GM12875 (cell line): ENCODE measurements around the gene SEMA6D.

Source experiments
- H3K4me3 ChIP-seq: one replicate; pipeline ENCODE4 v1.5.1; 2011; ENCODE audit warnings: low read depth, low read length, control low read depth
- TF ChIP-seq, protein P1 (sequence below): IDR thresholded peaks from 2 replicates; pipeline ENCODE4 v1.5.1; 2011; ENCODE audit warnings: low read depth, mild to moderate bottlenecking, control low read depth, inconsistent platforms, low read length, moderate library complexity, borderline replicate concordance; ENCODE audit not compliant: insufficient read depth

Gene SEMA6D

DNA sequence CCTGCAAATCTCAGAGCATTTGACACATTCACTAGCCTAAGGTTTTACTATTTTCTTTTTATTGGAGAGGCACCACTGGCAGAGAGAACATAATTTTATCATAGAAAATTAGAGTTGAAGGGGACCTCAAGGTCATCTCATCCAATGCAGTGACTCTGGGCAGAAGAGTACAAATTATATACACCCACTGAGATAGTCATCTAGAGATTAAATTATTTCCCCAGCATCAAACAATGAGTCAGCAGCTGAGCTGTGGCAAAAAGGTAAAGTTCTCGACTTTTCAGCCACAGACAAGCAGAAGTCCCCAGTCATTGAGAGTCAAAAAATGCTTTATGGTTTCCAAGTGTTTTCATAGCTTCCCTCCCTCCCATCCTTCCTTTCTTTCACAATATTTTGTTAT, 39.3 kb upstream of the SEMA6D start:
- TF ChIP-seq, protein P1, sequence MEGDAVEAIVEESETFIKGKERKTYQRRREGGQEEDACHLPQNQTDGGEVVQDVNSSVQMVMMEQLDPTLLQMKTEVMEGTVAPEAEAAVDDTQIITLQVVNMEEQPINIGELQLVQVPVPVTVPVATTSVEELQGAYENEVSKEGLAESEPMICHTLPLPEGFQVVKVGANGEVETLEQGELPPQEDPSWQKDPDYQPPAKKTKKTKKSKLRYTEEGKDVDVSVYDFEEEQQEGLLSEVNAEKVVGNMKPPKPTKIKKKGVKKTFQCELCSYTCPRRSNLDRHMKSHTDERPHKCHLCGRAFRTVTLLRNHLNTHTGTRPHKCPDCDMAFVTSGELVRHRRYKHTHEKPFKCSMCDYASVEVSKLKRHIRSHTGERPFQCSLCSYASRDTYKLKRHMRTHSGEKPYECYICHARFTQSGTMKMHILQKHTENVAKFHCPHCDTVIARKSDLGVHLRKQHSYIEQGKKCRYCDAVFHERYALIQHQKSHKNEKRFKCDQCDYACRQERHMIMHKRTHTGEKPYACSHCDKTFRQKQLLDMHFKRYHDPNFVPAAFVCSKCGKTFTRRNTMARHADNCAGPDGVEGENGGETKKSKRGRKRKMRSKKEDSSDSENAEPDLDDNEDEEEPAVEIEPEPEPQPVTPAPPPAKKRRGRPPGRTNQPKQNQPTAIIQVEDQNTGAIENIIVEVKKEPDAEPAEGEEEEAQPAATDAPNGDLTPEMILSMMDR: no peak
- no peak overlapping the region for H3K4me3 ChIP-seq

DNA sequence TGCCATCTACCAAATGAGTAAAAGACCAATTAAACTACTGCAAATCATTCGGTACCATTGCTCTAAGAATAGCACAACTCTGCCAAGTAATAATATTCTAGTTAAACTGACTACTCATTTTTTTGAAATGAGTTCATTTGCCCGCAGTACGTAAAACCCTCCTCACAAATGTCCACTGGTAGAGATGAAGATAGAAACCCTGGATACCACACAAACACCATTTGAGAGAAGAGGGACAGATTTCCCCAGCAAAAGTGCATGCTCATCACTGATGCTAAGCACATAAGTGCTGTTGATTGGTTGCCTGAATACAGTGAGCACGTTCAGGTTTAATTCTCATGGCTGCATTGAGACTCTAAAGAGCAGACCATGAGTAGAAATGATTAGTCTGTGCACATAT, 34.6 kb upstream of the SEMA6D start:
- no peak overlapping the region for H3K4me3 ChIP-seq
- TF ChIP-seq, protein P1: no peak

DNA sequence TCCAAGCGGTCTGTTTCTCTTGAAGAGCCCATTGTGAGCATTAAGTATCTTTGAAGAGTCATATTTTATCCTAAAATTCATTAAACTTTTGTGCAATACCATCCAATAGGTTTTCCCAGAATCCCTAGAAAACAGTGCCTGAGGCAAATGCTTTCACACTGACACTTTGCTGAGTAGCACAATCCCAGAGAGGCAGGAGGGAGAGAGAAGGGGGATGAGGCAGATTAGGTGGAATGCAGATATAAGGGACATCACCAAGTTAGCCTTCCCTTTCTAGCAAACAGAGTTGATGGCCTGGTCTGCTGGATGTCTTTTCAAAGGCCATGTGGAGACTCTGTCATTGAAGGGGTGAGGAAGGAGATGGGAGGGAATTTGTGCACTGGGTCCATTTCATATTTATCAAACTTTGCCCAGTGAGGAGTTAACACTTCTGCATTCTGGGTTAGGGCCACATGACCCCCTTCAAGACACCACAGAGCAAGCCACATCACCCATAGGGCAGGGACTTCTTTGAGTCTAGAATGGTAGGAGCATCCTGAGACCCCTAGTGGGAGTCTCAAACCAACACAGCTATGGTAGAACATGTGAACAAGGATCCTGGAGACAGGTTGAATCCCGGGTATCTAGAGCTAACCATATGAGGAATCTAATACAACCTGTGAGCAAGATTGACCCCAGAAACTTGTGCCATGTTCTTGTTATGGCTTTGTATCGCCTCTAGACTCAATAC, 32.0 kb upstream of the SEMA6D start:
- TF ChIP-seq, protein P1: no peak
- no peak overlapping the region for H3K4me3 ChIP-seq

DNA sequence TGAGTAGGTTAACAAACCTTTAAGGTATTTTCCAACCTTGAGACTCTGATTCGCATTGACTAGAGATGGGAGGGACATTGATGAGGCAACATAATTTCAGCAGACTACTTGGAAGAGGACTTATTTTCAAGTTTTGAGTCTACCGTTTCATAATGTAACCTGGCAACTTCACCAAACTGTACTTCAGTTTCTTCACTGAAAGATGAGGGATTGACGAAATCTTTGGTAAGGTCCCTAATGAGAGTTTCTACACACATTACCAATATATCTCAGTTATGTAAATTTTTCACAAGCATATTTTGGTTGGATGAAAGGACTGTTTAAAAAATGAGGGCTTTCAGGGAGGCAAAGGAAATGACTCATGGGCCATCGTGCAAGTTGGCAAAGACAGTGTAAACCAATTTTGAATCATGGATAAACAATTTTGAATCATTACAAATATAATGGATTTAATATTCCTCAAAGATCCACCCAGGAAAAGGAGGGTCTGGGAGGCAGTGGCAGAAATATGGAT, 28.7 kb upstream of the SEMA6D start:
- TF ChIP-seq, protein P1: no peak
- no peak overlapping the region for H3K4me3 ChIP-seq

DNA sequence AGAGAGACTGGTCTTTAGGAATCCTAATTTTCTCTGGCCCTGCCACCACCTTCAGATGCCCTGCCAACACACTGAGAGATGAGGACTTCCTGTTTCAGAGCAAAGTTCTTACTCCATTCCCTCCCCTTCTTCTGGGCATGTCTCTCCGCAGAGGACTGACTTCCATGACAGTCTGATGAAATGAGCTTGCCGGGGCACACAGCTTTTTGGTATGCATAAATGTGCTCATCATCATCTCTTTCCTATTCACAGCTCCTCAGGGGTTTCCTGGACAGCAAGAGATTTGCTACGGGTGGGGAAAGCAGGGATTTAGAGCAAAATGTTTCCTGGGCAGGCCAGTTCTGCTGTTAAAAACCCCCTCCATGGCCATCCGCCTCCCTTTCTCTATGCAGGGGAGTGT, 27.6 kb upstream of the SEMA6D start:
- H3K4me3 ChIP-seq: no peak overlapping the region
- TF ChIP-seq, protein P1: no peak

DNA sequence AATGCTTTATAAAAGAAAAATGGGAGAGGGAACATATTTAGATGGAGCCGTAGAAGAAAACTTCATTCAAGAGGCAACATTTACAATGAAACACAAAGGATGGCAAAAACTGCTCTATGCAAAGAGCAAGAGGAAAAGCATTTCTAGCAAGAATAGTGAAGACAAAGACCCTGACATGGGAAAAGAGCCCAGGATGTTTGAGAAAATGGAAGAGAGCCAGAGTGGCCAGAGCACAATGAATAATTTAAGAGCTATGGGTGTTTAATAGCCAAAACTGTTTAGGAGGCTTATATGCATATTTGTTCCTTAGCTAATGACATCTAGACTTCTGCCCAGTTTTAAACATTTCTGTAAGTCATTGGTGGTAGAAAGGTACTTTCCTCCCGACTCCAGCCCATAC, 25.4 kb upstream of the SEMA6D start:
- no peak overlapping the region for H3K4me3 ChIP-seq
- TF ChIP-seq, protein P1: no peak

DNA sequence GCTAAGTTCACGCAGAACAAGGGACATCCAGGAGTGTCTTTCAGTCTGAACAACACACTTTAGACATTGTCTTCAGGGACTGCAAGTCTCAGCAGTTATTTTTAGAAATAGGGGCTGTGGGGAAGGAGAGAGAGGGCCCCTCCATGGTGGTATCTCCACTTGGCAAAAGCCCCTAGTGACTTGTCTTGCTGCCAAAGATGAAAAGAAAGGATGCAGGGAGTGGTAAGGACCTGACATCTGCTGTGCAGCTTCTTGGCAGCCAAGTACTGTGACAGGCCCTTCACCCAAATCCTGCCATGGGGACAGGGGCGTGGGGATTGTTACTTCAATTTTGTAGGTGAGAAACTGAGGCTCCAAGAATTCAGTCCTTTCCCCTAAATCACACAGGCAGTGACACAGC, 21.0 kb upstream of the SEMA6D start:
- TF ChIP-seq, protein P1: no peak
- no peak overlapping the region for H3K4me3 ChIP-seq
